M059J (cell line): ENCODE data around the gene PRCD. TPM values are rescaled to one million over a fixed set of nuclear protein-coding genes. Genes with fewer than 3 reads are reported as not detected.

Source experiments
- total RNA-seq: library from RNA; depleted of rRNA; stranded (reverse); fragments of >200 nt; shearing (Covaris generic); gene quantifications from 2 replicates; pipeline ENCODE4 v1.2.3, GENCODE V29; 2014; rRNA removed

The PRCD gene
- total RNA-seq, 1 experiment from 2014 or later: 1.4 TPM

Other genes with a start within 250 kb of the PRCD start
- 1.7 and 1.9 TPM in 2 replicates for gene QRICH2, start 231.8 kb upstream of the PRCD start, total RNA-seq
- gene PRPSAP1, start 186.1 kb upstream of the PRCD start, total RNA-seq: 36.8 and 52.9 TPM in 2 replicates
- 33.8 and 41.2 TPM in 2 replicates for gene SPHK1, start 155.4 kb upstream of the PRCD start, total RNA-seq
- gene UBE2O, start 86.9 kb upstream of the PRCD start, total RNA-seq: 9.8 and 18.5 TPM in 2 replicates
- not detected in 2 replicates for gene AANAT, start 72.4 kb upstream of the PRCD start, total RNA-seq
- gene RHBDF2, start 38.6 kb upstream of the PRCD start, total RNA-seq: 18.1 and 23.2 TPM in 2 replicates
- 0.62 TPM in 1 of 2 replicates, not detected in the other for gene CYGB, start 2.3 kb upstream of the PRCD start, total RNA-seq
- 2.1 and 5.9 TPM in 2 replicates for gene ST6GALNAC2, start 45.8 kb downstream of the PRCD start, total RNA-seq
- gene ST6GALNAC1, start 103.7 kb downstream of the PRCD start, total RNA-seq: not detected in 2 replicates
- gene MXRA7, start 170.9 kb downstream of the PRCD start, total RNA-seq: 125 and 142 TPM in 2 replicates
- 28.6 and 40.5 TPM in 2 replicates for gene JMJD6, start 186.6 kb downstream of the PRCD start, total RNA-seq
- gene METTL23, start 186.8 kb downstream of the PRCD start, total RNA-seq: 41.0 and 60.8 TPM in 2 replicates
- 225 and 289 TPM in 2 replicates for gene SRSF2, start 197.3 kb downstream of the PRCD start, total RNA-seq
- 15.8 and 16.4 TPM in 2 replicates for gene MFSD11, start 198.1 kb downstream of the PRCD start, total RNA-seq